K562 treated with DMSO at 1 percent for 12 hours (cell line): ENCODE results near the gene ADO. TPM values are rescaled to one million over a fixed set of nuclear protein-coding genes. Genes with fewer than 3 reads are reported as not detected.

Source experiments
- total RNA-seq: library from RNA; unstranded; fragments of 300-600 nt; gene quantifications from 2 replicates; pipeline ENCODE4 v1.2.3, GENCODE V29; 2022; ENCODE audit not compliant: insufficient read depth

The ADO gene
- 12.3 and 17.9 TPM in 2 replicates for total RNA-seq

GRCh38 chr10:62804356-62805230 lies at the start of gene ADO:
ADO (plus strand) TSS chr10:62804720; CDS start chr10:62805060, 340 bp downstream.

DNA sequence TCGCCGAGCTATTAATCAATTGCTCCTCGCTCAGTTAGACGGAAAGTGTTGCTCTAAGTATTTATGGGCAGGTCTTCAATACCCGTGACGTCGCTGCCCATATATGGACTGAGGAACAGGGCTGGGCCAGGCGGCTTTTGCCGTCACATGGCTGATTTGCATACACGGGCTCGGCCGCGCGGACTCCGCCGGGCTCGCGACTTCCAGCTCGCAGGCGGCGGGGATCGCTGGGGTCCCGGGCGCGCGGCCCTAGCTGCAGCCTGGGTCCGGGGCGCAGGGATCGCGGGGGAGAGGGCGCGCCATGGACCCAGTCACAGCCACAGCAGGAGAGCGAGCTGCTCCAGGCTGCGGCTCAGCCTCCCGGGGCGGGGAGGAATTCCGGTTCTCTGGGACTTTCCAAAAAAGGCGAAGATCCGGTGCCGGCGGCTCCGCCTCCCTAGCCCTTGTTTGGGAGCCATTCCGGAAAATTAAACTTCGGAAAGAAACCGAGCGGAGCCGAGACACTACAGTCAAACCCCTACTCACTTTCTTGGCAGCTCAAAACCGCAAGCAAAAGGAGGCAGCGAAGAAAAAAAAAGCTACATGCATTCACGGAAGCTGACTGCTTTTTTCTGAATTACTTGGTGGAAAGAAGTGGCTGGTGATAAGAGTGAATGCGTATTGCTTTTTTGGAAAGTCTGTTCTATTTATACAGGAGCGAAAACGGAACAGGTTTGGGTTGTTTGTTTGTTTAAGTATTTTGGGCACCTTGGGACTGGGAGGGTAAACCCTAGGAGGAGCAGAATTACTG lies 12.0 kb downstream of the ADO start, which contains the start of gene EGR2:
TSS of gene EGR2 (minus strand) at position 36 of the 790 bp plus-strand sequence. CDS start 337 bp downstream, outside the sequence.

Other genes with a start within 250 kb of the ADO start
- not detected in 2 replicates for gene EGR2, start 11.6 kb downstream of the ADO start, total RNA-seq